HepG2 (cell line): ENCODE results near the gene BCL2L13.

Source experiments
- CTCF ChIP-seq: sonication (generic); formaldehyde crosslinking; IDR thresholded peaks from 2 replicates; pipeline ENCODE4 v1.5.0; 2020; ENCODE audit warnings: mild to moderate bottlenecking, missing genetic modification reagents, moderate library complexity
- E2F5 ChIP-seq: sonication (generic); formaldehyde crosslinking; conservative IDR thresholded peaks from 2 replicates; pipeline ENCODE4 v1.4.0; 2020; ENCODE audit warnings: missing genetic modification reagents
- JUND ChIP-seq: sonication (generic); formaldehyde crosslinking; IDR thresholded peaks from 2 replicates; pipeline ENCODE4 v1.8.0; 2022; ENCODE audit warnings: mild to moderate bottlenecking, missing genetic modification reagents
- PHF20 ChIP-seq: sonication (generic); formaldehyde crosslinking; IDR thresholded peaks from 2 replicates; pipeline ENCODE4 v1.5.0; 2020; ENCODE audit warnings: mild to moderate bottlenecking, missing genetic modification reagents
- POLR2A ChIP-seq, 2 experiments: IDR thresholded peaks; 2 replicates each; pipeline ENCODE4 v1.6.1; 2011; ENCODE audit warnings: low read depth in 2 of 2, low read length in 2 of 2, mild to moderate bottlenecking in 1 of 2, moderate library complexity in 1 of 2; ENCODE audit not compliant: insufficient read depth in 1 of 2
- POLR2AphosphoS5 ChIP-seq: IDR thresholded peaks from 2 replicates; pipeline ENCODE4 v1.6.1; 2012; ENCODE audit warnings: low read depth, low read length
- TOE1 ChIP-seq: sonication (generic); formaldehyde crosslinking; IDR thresholded peaks from 2 replicates; pipeline ENCODE4 v1.4.0; 2020; ENCODE audit warnings: mild to moderate bottlenecking, missing genetic modification reagents
- ZNF207 ChIP-seq: fragments of 450-650 bp; IDR thresholded peaks from 2 replicates; pipeline ENCODE4 v1.6.1; 2016; ENCODE audit warnings: antibody characterized with exemption, borderline replicate concordance
- ZNF660 ChIP-seq: sonication (generic); formaldehyde crosslinking; IDR thresholded peaks from 2 replicates; pipeline ENCODE4 v1.5.1; 2020; ENCODE audit warnings: mild to moderate bottlenecking, low read depth, missing genetic modification reagents, borderline replicate concordance
- ZSCAN22 ChIP-seq: sonication (generic); formaldehyde crosslinking; IDR thresholded peaks from 2 replicates; pipeline ENCODE4 v1.4.0; 2020; ENCODE audit warnings: mild to moderate bottlenecking, missing genetic modification reagents
- ZZZ3 ChIP-seq: sonication (generic); formaldehyde crosslinking; IDR thresholded peaks from 2 replicates; pipeline ENCODE4 v1.4.0; 2020; ENCODE audit warnings: missing genetic modification reagents, mild to moderate bottlenecking, borderline replicate concordance
- TF ChIP-seq, protein P1 (sequence below), 2 experiments: IDR thresholded peaks; 2 replicates each; pipeline ENCODE4 v1.6.1; 2011 to 2012; ENCODE audit warnings: low read length in 2 of 2, borderline replicate concordance in 1 of 2, low read depth in 1 of 2, mild to moderate bottlenecking in 1 of 2, moderate library complexity in 1 of 2
- TF ChIP-seq, protein P2 (sequence below): IDR thresholded peaks from 2 replicates; pipeline ENCODE4 v1.6.1; 2016; ENCODE audit warnings: control low read depth

- TF ChIP-seq PHF20 (CRISPR knock-in tag) (no peak), CTCF (CRISPR knock-in tag) (no peak), ZNF207 (no peak), ZZZ3 (CRISPR knock-in tag) (no peak), POLR2A (IDR thresholded peaks at IDR 0.05; ENCODE audit: insufficient read depth in 1 of 2, low read depth in 2 of 2, low read length in 2 of 2) (no peak), TOE1 (CRISPR knock-in tag) (no peak), ZNF660 (no peak), ZSCAN22 (CRISPR knock-in tag) (no peak), POLR2AphosphoS5 (no peak), E2F5 (CRISPR knock-in tag) (no peak), JUND (CRISPR knock-in tag) (no peak)
- TF ChIP-seq, protein P1, sequence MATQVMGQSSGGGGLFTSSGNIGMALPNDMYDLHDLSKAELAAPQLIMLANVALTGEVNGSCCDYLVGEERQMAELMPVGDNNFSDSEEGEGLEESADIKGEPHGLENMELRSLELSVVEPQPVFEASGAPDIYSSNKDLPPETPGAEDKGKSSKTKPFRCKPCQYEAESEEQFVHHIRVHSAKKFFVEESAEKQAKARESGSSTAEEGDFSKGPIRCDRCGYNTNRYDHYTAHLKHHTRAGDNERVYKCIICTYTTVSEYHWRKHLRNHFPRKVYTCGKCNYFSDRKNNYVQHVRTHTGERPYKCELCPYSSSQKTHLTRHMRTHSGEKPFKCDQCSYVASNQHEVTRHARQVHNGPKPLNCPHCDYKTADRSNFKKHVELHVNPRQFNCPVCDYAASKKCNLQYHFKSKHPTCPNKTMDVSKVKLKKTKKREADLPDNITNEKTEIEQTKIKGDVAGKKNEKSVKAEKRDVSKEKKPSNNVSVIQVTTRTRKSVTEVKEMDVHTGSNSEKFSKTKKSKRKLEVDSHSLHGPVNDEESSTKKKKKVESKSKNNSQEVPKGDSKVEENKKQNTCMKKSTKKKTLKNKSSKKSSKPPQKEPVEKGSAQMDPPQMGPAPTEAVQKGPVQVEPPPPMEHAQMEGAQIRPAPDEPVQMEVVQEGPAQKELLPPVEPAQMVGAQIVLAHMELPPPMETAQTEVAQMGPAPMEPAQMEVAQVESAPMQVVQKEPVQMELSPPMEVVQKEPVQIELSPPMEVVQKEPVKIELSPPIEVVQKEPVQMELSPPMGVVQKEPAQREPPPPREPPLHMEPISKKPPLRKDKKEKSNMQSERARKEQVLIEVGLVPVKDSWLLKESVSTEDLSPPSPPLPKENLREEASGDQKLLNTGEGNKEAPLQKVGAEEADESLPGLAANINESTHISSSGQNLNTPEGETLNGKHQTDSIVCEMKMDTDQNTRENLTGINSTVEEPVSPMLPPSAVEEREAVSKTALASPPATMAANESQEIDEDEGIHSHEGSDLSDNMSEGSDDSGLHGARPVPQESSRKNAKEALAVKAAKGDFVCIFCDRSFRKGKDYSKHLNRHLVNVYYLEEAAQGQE (IDR thresholded peaks at IDR 0.05; ENCODE audit: borderline replicate concordance in 1 of 2, low read depth in 1 of 2, low read length in 2 of 2) = no peak
- TF ChIP-seq, protein P2, sequence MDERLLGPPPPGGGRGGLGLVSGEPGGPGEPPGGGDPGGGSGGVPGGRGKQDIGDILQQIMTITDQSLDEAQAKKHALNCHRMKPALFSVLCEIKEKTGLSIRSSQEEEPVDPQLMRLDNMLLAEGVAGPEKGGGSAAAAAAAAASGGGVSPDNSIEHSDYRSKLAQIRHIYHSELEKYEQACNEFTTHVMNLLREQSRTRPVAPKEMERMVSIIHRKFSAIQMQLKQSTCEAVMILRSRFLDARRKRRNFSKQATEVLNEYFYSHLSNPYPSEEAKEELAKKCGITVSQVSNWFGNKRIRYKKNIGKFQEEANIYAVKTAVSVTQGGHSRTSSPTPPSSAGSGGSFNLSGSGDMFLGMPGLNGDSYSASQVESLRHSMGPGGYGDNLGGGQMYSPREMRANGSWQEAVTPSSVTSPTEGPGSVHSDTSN = no peak
Measured at GRCh38 chr22:17641269-17641668, 2.7 kb downstream of the BCL2L13 start.
